NOMO-1 treated with dmso at 0.1 percent for 144 hours (cell line): Measurements from ENCODE around the gene ITPKC.

Experiments used
- DNase-seq: peaks from one replicate; lab custom pipeline; 2025; ENCODE audit not compliant: unreplicated experiment; lab: John Stamatoyannopoulos, UW

ITPKC gene

GRCh38 chr19:40786060-40787037 lies 69.4 kb downstream of the ITPKC start:
- DNase-seq: no peak
